ENCODE results near the gene AMH.

The AMH gene

GRCh38 chr19:2251106-2252054 is 2.3 kb downstream of the AMH start:
- DNase-seq, result peak; percentile 22

GRCh38 chr19:2252055-2252796 is 3.1 kb downstream of the AMH start:
- DNase-seq, result no peak

- no peak for DNase-seq
Measured at GRCh38 chr19:2252797-2253105, 3.6 kb downstream of the AMH start.

- no peak for DNase-seq
Measured at GRCh38 chr19:2253106-2254063, 4.3 kb downstream of the AMH start.

GRCh38 chr19:2254064-2254872 is 5.1 kb downstream of the AMH start:
- DNase-seq, result no peak

GRCh38 chr19:2255112-2255845 is 6.2 kb downstream of the AMH start:
- DNase-seq, result no peak

- no peak for DNase-seq
Measured at GRCh38 chr19:2255982-2256685, 7.0 kb downstream of the AMH start, which contains the start of gene JSRP1. JSRP1 (minus strand) TSS chr19:2256417; CDS start chr19:2255314, 1,103 bp downstream.

GRCh38 chr19:2259336-2259735 is 10.2 kb downstream of the AMH start:
- no peak for DNase-seq

GRCh38 chr19:2260341-2260805 is 11.2 kb downstream of the AMH start:
- no peak for DNase-seq

- DNase-seq, result no peak
Measured at GRCh38 chr19:2261438-2262172, 12.5 kb downstream of the AMH start.

GRCh38 chr19:2266183-2266993 is 17.3 kb downstream of the AMH start:
- no peak for DNase-seq

GRCh38 chr19:2268480-2268830 is 19.3 kb downstream of the AMH start:
- no peak for DNase-seq

GRCh38 chr19:2268861-2269243 is 19.7 kb downstream of the AMH start:
- DNase-seq, result no peak

- DNase-seq, result peak; percentile 97
Measured at GRCh38 chr19:2269244-2270156, 20.4 kb downstream of the AMH start.

GRCh38 chr19:2270157-2270422 is 21.0 kb downstream of the AMH start:
- DNase-seq, result no peak

- peak; percentile 13 for DNase-seq
Measured at GRCh38 chr19:2270423-2271233, 21.5 kb downstream of the AMH start.

All from NCI-H1105 treated with DMSO at 0.1 percent for 48 hours (cell line).